Measurements from ENCODE around the gene SPATA9. TPM values are rescaled to one million over a fixed set of nuclear protein-coding genes. Genes with fewer than 3 reads are reported as not detected.
A peak's percentile ranks its signal among the peaks of the same experiment; 100 is the strongest.

Gene SPATA9
- total and polyA plus RNA-seq, 9 of the 15 experiments (the other 6 are each of a cell fraction or from before 2014, with no cell fraction given), result 0.16 to 5.5 (median 0.39) TPM; not detected in 3

DNA sequence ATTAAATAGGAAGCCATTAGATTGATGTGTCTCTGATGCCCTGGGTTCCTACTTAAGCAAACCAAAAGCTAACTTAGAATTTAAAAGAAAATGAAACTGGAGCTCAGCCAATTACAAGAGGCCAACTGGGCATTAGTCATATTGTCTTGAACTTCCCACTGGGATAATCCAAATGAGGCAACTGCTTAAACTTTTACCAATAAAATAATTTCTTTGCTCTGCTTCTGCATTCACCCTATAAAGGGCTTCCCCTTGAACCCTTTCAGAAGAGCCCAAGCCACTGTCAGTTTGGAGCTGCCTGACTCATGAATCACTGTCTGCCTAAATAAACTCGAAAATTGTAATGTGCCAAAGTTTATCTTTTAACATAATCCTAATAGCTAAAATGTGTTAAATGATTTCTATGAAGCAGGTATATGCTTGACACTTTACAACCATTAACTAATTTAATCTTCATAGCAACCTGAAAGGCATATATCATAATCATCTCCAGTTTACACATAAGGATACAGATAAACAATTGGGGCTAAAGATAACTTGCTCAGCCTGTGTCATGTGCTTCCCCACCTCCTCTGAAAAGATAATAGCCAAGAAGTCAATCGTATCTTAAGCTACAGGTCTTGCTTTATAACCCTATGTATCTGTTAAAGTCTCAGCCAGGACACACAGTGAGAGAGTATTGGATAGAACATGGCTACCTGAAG is 51.4 kb downstream of the SPATA9 start (continued):
- TF ChIP-seq TCF3 (CRISPR knock-in tag; IDR thresholded peaks at IDR 0.05), result 0 out of 2 replicates have a peak, but pooled peaks have one; percentile 17
- no peak for TF ChIP-seq RBM34 (IDR thresholded peaks at IDR 0.05; ENCODE audit: borderline replicate concordance, insufficient read depth, low read length)
- TF ChIP-seq SOX6 (IDR thresholded peaks at IDR 0.05), result peak; percentile 81
- no peak for TF ChIP-seq USF2 (CRISPR knock-in tag; IDR thresholded peaks at IDR 0.05)
- TF ChIP-seq ARID1B (IDR thresholded peaks at IDR 0.05), result peak; percentile 57; the same call in 1 of the 2 replicates
- peak; percentile 67 for TF ChIP-seq FOSL1 (tag; conservative IDR thresholded peaks at IDR 0.05)
- TF ChIP-seq MYBL2 (IDR thresholded peaks at IDR 0.05; ENCODE audit: low read depth), result no peak
- TF ChIP-seq MYBL2 (CRISPR knock-in tag; IDR thresholded peaks at IDR 0.05; ENCODE audit: borderline replicate concordance), result no peak
- peak; percentile 62 for TF ChIP-seq CBFA2T2 (conservative IDR thresholded peaks at IDR 0.05)
- TF ChIP-seq, protein P1, sequence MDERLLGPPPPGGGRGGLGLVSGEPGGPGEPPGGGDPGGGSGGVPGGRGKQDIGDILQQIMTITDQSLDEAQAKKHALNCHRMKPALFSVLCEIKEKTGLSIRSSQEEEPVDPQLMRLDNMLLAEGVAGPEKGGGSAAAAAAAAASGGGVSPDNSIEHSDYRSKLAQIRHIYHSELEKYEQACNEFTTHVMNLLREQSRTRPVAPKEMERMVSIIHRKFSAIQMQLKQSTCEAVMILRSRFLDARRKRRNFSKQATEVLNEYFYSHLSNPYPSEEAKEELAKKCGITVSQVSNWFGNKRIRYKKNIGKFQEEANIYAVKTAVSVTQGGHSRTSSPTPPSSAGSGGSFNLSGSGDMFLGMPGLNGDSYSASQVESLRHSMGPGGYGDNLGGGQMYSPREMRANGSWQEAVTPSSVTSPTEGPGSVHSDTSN (CRISPR knock-in tag; IDR thresholded peaks at IDR 0.05; ENCODE audit: low read depth), result no peak
- TF ChIP-seq, protein P1 (tag; conservative IDR thresholded peaks at IDR 0.05; ENCODE audit: low read depth), result 0 out of 2 replicates have a peak, but pooled peaks have one; percentile 41
- TF ChIP-seq TAL1 (IDR thresholded peaks at IDR 0.05), result peak; percentile 42
- TF ChIP-seq, protein P2, sequence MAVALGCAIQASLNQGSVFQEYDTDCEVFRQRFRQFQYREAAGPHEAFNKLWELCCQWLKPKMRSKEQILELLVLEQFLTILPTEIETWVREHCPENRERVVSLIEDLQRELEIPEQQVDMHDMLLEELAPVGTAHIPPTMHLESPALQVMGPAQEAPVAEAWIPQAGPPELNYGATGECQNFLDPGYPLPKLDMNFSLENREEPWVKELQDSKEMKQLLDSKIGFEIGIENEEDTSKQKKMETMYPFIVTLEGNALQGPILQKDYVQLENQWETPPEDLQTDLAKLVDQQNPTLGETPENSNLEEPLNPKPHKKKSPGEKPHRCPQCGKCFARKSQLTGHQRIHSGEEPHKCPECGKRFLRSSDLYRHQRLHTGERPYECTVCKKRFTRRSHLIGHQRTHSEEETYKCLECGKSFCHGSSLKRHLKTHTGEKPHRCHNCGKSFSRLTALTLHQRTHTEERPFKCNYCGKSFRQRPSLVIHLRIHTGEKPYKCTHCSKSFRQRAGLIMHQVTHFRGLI (CRISPR knock-in tag; IDR thresholded peaks at IDR 0.05), result peak; percentile 24; the same call in 1 of the 2 replicates
